GM23248 (cell line): ENCODE measurements around the gene RNF25.

Experiments used
- EZH2 ChIP-seq: fragments of 200-600 bp; sonication (generic); IDR thresholded peaks from 2 replicates; pipeline ENCODE4 v1.6.1; 2018; ENCODE audit warnings: antibody characterized with exemption, mild to moderate bottlenecking; ENCODE audit not compliant: insufficient read depth, poor library complexity, severe bottlenecking
- EZH2phosphoT487 ChIP-seq: fragments of 200-600 bp; sonication (generic); IDR thresholded peaks from 2 replicates; pipeline ENCODE4 v1.6.1; 2018; ENCODE audit warnings: antibody characterized with exemption, moderate library complexity, mild to moderate bottlenecking, low read depth; ENCODE audit not compliant: insufficient read depth

GRCh38 chr2:218662827-218663226 is 9.0 kb downstream of the RNF25 start:
- TF ChIP-seq EZH2 (no peak), EZH2phosphoT487 (no peak)
